Hepatocyte (in vitro differentiated cells): Measurements from ENCODE around the gene FBXL15.

ENCODE experiments used
- EZH2 ChIP-seq: fragments of 200-600 bp; sonication (generic); IDR thresholded peaks from 2 replicates; pipeline ENCODE4 v1.6.1; 2016; ENCODE audit warnings: antibody characterized with exemption, mild to moderate bottlenecking, borderline replicate concordance
- TF ChIP-seq, protein P1 (sequence below): fragments of 200-600 bp; sonication (generic); IDR thresholded peaks from 2 replicates; pipeline ENCODE4 v1.5.1; 2016; ENCODE audit warnings: antibody characterized with exemption, mild to moderate bottlenecking; ENCODE audit not compliant: poor library complexity

DNA sequence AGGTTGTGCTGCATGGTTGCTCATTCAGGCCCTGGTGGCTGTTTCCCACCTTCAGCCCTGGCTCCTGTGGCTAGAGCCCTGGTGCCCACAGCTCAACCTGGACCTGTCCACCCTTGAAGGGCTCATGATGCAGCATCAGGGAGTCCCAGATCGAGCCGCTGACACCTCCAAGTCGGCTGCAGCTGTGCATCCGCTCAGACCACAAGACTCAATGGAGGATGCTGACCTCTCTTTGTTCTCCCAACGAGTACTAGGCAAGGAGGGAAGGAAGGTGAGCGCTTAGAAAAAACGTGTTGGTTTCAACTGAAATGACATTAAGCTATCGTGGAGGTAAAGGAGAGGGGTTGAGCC, 40.2 kb downstream of the FBXL15 start:
- TF ChIP-seq EZH2: no peak
- TF ChIP-seq, protein P1, sequence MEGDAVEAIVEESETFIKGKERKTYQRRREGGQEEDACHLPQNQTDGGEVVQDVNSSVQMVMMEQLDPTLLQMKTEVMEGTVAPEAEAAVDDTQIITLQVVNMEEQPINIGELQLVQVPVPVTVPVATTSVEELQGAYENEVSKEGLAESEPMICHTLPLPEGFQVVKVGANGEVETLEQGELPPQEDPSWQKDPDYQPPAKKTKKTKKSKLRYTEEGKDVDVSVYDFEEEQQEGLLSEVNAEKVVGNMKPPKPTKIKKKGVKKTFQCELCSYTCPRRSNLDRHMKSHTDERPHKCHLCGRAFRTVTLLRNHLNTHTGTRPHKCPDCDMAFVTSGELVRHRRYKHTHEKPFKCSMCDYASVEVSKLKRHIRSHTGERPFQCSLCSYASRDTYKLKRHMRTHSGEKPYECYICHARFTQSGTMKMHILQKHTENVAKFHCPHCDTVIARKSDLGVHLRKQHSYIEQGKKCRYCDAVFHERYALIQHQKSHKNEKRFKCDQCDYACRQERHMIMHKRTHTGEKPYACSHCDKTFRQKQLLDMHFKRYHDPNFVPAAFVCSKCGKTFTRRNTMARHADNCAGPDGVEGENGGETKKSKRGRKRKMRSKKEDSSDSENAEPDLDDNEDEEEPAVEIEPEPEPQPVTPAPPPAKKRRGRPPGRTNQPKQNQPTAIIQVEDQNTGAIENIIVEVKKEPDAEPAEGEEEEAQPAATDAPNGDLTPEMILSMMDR: no peak
